SK-N-SH (cell line): ENCODE data around the gene MAT2A. TPM values are rescaled to one million over a fixed set of nuclear protein-coding genes. Genes with fewer than 3 reads are reported as not detected.
A peak's percentile ranks its signal among the peaks of the same experiment; 100 is the strongest.

Source experiments
- CTCF ChIA-PET: fragments of 300-600, 350-600 bp; formaldehyde crosslinking; extraction: SDS; loops from one replicate; lab custom pipeline; 2021; lab: Yijun Ruan, JAX
- POLR2A ChIA-PET: fragments of 350-600 bp; sonication (Branson Sonifier 250); formaldehyde crosslinking; extraction: SDS; loops from one replicate; lab custom pipeline; 2020; ENCODE audit warnings: antibody characterized with exemption, inconsistent platforms; lab: Yijun Ruan, JAX
- DNase-seq: peaks from one replicate; pipeline ENCODE4 v3.0.0; 2012
- H2AFZ ChIP-seq: fragments of 200-600 bp; sonication (generic); 2 replicates; pipeline ENCODE4 v1.8.1; 2016; ENCODE audit warnings: antibody characterized with exemption, mild to moderate bottlenecking, low read depth
- H3F3A ChIP-seq: fragments of 200-600 bp; sonication (generic); replicated peaks from 2 replicates; pipeline ENCODE3; 2016; ENCODE audit warnings: antibody characterized with exemption, mild to moderate bottlenecking; ENCODE audit not compliant: insufficient read depth
- H3K27ac ChIP-seq, 2 experiments: fragments of 200-500 bp in 1 of 2; fragments of 200-600 bp in 1 of 2; sonication (Bioruptor generic) in 1 of 2; sonication (generic), shearing (Covaris generic) in 1 of 2; 2 replicates each; pipeline versions ENCODE4 v1.5.1 to v1.6.1; 2014 to 2016; ENCODE audit warnings: low read depth in 2 of 2, inconsistent platforms in 1 of 2, low read length in 1 of 2, mild to moderate bottlenecking in 1 of 2, mixed read lengths in 1 of 2
- H3K27me3 ChIP-seq: fragments of 200-600 bp; sonication (generic), shearing (Covaris generic); 2 replicates; pipeline ENCODE4 v1.6.1; 2016; ENCODE audit warnings: mixed run types; ENCODE audit not compliant: insufficient read depth
- H3K36me3 ChIP-seq, 2 experiments: fragments of 200-500 bp in 1 of 2; fragments of 200-600 bp in 1 of 2; sonication (Bioruptor generic) in 1 of 2; sonication (generic) in 1 of 2; replicated peaks in 1 of 2; 2 replicates each; pipeline versions ENCODE3 to v1.5.1; 2014 to 2016; ENCODE audit warnings: low read length in 1 of 2, mild to moderate bottlenecking in 1 of 2; ENCODE audit not compliant: insufficient read depth in 2 of 2, control insufficient read depth in 1 of 2
- H3K4me1 ChIP-seq, 2 experiments: fragments of 200-500 bp in 1 of 2; fragments of 200-600 bp in 1 of 2; sonication (Bioruptor generic) in 1 of 2; sonication (generic), shearing (Covaris generic) in 1 of 2; 2 replicates each; pipeline versions ENCODE4 v1.5.1 to v1.6.1; 2014 to 2016; ENCODE audit warnings: low read depth in 1 of 2, low read length in 1 of 2, mixed run types in 1 of 2; ENCODE audit not compliant: insufficient read depth in 2 of 2, control insufficient read depth in 1 of 2
- H3K4me2 ChIP-seq: fragments of 200-600 bp; sonication (generic), shearing (Covaris generic); 2 replicates; pipeline ENCODE4 v1.6.1; 2017; ENCODE audit warnings: mixed run types
- H3K4me3 ChIP-seq, 2 experiments: fragments of 200-500 bp in 1 of 2; fragments of 200-600 bp in 1 of 2; sonication (Bioruptor generic) in 1 of 2; sonication (generic), shearing (Covaris generic) in 1 of 2; 2 replicates each; pipeline versions ENCODE4 v1.5.1 to v1.8.1; 2014 to 2016; ENCODE audit warnings: low read depth in 2 of 2, inconsistent platforms in 1 of 2, low read length in 1 of 2, mild to moderate bottlenecking in 1 of 2, mixed read lengths in 1 of 2, moderate library complexity in 1 of 2
- H3K79me2 ChIP-seq: fragments of 200-600 bp; sonication (generic); 2 replicates; pipeline ENCODE4 v1.8.1; 2017; ENCODE audit warnings: mild to moderate bottlenecking; ENCODE audit not compliant: insufficient read depth
- H3K9ac ChIP-seq: fragments of 200-600 bp; sonication (generic); 2 replicates; pipeline ENCODE4 v1.6.1; 2017; ENCODE audit warnings: mixed run types
- H3K9me2 ChIP-seq: fragments of 200-600 bp; sonication (generic); 2 replicates; pipeline ENCODE4 v1.6.1; 2017; ENCODE audit warnings: mixed run types
- H3K9me3 ChIP-seq: fragments of 200-600 bp; sonication (generic); 2 replicates; pipeline ENCODE4 v1.6.1; 2017; ENCODE audit warnings: mixed run types, mild to moderate bottlenecking, moderate library complexity
- H4K20me1 ChIP-seq: fragments of 200-600 bp; sonication (generic); 2 replicates; pipeline ENCODE4 v1.6.1; 2017; ENCODE audit warnings: mild to moderate bottlenecking, mixed run types; ENCODE audit not compliant: insufficient read depth
- CHD2 ChIP-seq: fragments of 150-350 bp; IDR thresholded peaks from 2 replicates; pipeline ENCODE4 v1.6.1; 2018; ENCODE audit warnings: low read length; ENCODE audit not compliant: partially characterized antibody
- FOXJ3 ChIP-seq: sonication (generic); formaldehyde crosslinking; IDR thresholded peaks from 2 replicates; pipeline ENCODE4 v1.5.1; 2020; ENCODE audit warnings: mild to moderate bottlenecking, missing genetic modification reagents
- GABPA ChIP-seq: IDR thresholded peaks from 2 replicates; pipeline ENCODE4 v1.4.0; 2012; ENCODE audit warnings: low read depth, mild to moderate bottlenecking
- JUND ChIP-seq: IDR thresholded peaks from 2 replicates; pipeline ENCODE4 v1.4.0; 2012
- MXI1 ChIP-seq: IDR thresholded peaks from 2 replicates; pipeline ENCODE4 v1.6.1; 2012; ENCODE audit warnings: mild to moderate bottlenecking, low read depth, low read length, improper control_type of control experiment
- PBX3 ChIP-seq: IDR thresholded peaks from 2 replicates; pipeline ENCODE4; 2012
- REST ChIP-seq: IDR thresholded peaks from 2 replicates; pipeline ENCODE4 v1.6.1; 2012; ENCODE audit warnings: mild to moderate bottlenecking, low read depth, low read length, moderate library complexity
- SIN3A ChIP-seq: IDR thresholded peaks from 2 replicates; pipeline ENCODE4 v1.6.1; 2012; ENCODE audit warnings: low read depth, mild to moderate bottlenecking, low read length, moderate library complexity, borderline replicate concordance
- USF2 ChIP-seq: fragments of 150-350 bp; IDR thresholded peaks from 2 replicates; pipeline ENCODE4 v1.6.1; 2017; ENCODE audit warnings: antibody characterized with exemption, low read length, low read depth, borderline replicate concordance
- YY1 ChIP-seq: IDR thresholded peaks from 2 replicates; pipeline ENCODE4 v1.4.0; 2012; ENCODE audit warnings: low read depth, mild to moderate bottlenecking
- ZBTB33 ChIP-seq: IDR thresholded peaks from 2 replicates; pipeline ENCODE4 v1.4.0; 2012; ENCODE audit warnings: low read depth, borderline replicate concordance
- WGBS: methylation state at CpG from one replicate; pipeline ENCODE4 v1.1.6; 2017; ENCODE audit warnings: low lambda C conversion rate; 5-methylcytosine and 5-hydroxymethylcytosine counted together
- polyA plus RNA-seq, 3 experiments: library from polyadenylated mRNA; depleted of rRNA; stranded (reverse); fragments of >200 nt; gene quantifications; 2 replicates each; pipeline ENCODE4 v1.2.3, GENCODE V29; 2012

Gene MAT2A
- polyA plus RNA-seq, 1 of the 3 experiments (the other 2 are of a cell fraction): 187 TPM

GRCh38 chr2:85524336-85524908 lies 14.5 kb upstream of the MAT2A start (continued):
- TF ChIP-seq PBX3 (no peak), FOXJ3 (CRISPR knock-in tag) (peak; percentile 14), ZBTB33 (no peak), JUND (no peak), CHD2 (peak; percentile 31), SIN3A (no peak), GABPA (no peak), MXI1 (peak; percentile 62; the same call in 1 of the 2 replicates)

GRCh38 chr2:85525029-85525428 lies 13.9 kb upstream of the MAT2A start:
- Histone ChIP-seq H3K9me3 (no peaks in the 10 kb centered on the region), H2AFZ (no peak overlapping the region), H3K9me2 (no peaks in the 10 kb centered on the region), H3K27ac (peak overlapping the region; percentile 40 to 98; a peak in 3 of 4 replicates), H3K36me3 (no peaks in the 10 kb centered on the region), H3K9ac (no peak overlapping the region), H4K20me1 (no peaks in the 10 kb centered on the region), H3K4me3 (no peak overlapping the region), H3K4me2 (no peak overlapping the region), H3K27me3 (no peaks in the 10 kb centered on the region; the same call in 1 of the 2 replicates), H3K79me2 (no peaks in the 10 kb centered on the region), H3K4me1 (peaks cover 9 to 30% of the 10 kb centered on the region in 2 experiments; a peak in 3 of 4 replicates), H3F3A (no peaks in the 10 kb centered on the region)
- TF ChIP-seq REST (no peak), YY1 (no peak), USF2 (no peak)
- no peak for DNase-seq
- ChIA-PET POLR2A (interaction anchor here (0.8 to 3.8 kb wide), 15 partner anchors 8 to 107 kb away, joined by 3 to 135 read pairs (median 9); partner anchors contain the start of genes MAT2A and SH2D6), CTCF (interaction anchor here (0.8 to 5.9 kb wide), 7 partner anchors 12 to 105 kb away, joined by 3 to 67 read pairs (median 9); partner anchors contain the start of genes MAT2A and SH2D6)
- WGBS: 65% methylated on average over 5 of the region's 5 CpGs
